ENCODE results near the gene SRP19. TPM values are rescaled to one million over a fixed set of nuclear protein-coding genes. Genes with fewer than 3 reads are reported as not detected.

Gene SRP19
- total and polyA plus RNA-seq, 2 of the 8 experiments (the other 6 are each of a cell fraction or from before 2014, with no cell fraction given) = 27.5 to 79.9 TPM

GRCh38 chr5:112854651-112855050, 6.4 kb upstream of the SRP19 start:
- Histone ChIP-seq H3K27ac (ENCODE audit: low read depth, low read length) (no peak overlapping the region), H3K14ac (ENCODE audit: insufficient read length) (no peak overlapping the region), H3K79me1 (ENCODE audit: low read depth, low read length) (no peaks in the 10 kb centered on the region), H4K8ac (ENCODE audit: extremely low read depth, insufficient read depth, low read length) (no peak overlapping the region), H3K27me3 (replicated peaks in 1 of 4; ENCODE audit: control insufficient read depth in 3 of 4, extremely low read depth in 1 of 4, insufficient read depth in 3 of 4, low read length in 3 of 4) (no peaks in the 10 kb centered on the region; a peak in 2 of 7 replicates), H3K23me2 (ENCODE audit: low read depth, low read length) (no peaks in the 10 kb centered on the region), H3K4ac (replicated peaks; ENCODE audit: insufficient read length, low read depth, low read length) (no peak overlapping the region), H2BK12ac (ENCODE audit: low read depth, low read length) (no peak overlapping the region), H3K9ac (replicated peaks in 1 of 4; ENCODE audit: extremely low read depth in 1 of 4, low read depth in 3 of 4, low read length in 3 of 4) (no peak overlapping the region), H3K4me2 (ENCODE audit: insufficient read depth in 1 of 2, low read depth in 2 of 2, low read length in 2 of 2) (no peak overlapping the region), H3K9me3 (ENCODE audit: insufficient read depth in 2 of 2, low read depth in 1 of 2, low read length in 1 of 2) (no peaks in the 10 kb centered on the region), H3K4me1 (replicated peaks in 1 of 4; ENCODE audit: control insufficient read depth in 3 of 4, insufficient read depth in 4 of 4, low read length in 3 of 4) (no peaks in the 10 kb centered on the region), H3K23ac (ENCODE audit: insufficient read length) (no peak overlapping the region), H2BK120ac (replicated peaks; ENCODE audit: low read depth, low read length) (no peak overlapping the region), H2AK5ac (ENCODE audit: low read depth, low read length) (no peak overlapping the region), H3K18ac (ENCODE audit: extremely low read depth, low read length) (no peak overlapping the region), H2BK15ac (ENCODE audit: low read length) (no peak overlapping the region), H2AFZ (ENCODE audit: low read length) (no peak overlapping the region), H2BK5ac (ENCODE audit: low read depth, low read length) (no peak overlapping the region), H3K79me2 (ENCODE audit: control insufficient read depth in 1 of 2, insufficient read depth in 2 of 2, low read length in 2 of 2) (no peaks in the 10 kb centered on the region), H2BK20ac (ENCODE audit: low read length) (no peak overlapping the region), H4K5ac (ENCODE audit: insufficient read length, low read depth, low read length) (no peak overlapping the region), H3K56ac (replicated peaks; ENCODE audit: insufficient read length, low read depth, low read length) (no peak overlapping the region), H3K36me3 (ENCODE audit: control insufficient read depth in 2 of 4, insufficient read depth in 4 of 4, low read length in 3 of 4) (no peaks in the 10 kb centered on the region), H4K91ac (replicated peaks; ENCODE audit: insufficient read length, low read length) (no peak overlapping the region), H4K20me1 (replicated peaks in 1 of 2; ENCODE audit: control insufficient read depth in 1 of 2, insufficient read depth in 2 of 2, low read length in 2 of 2) (no peaks in the 10 kb centered on the region), H3K4me3 (ENCODE audit: extremely low read depth in 1 of 4, insufficient read depth in 2 of 4, low read depth in 3 of 4, low read length in 4 of 4) (no peak overlapping the region)
- DNase-seq (ENCODE audit: low read depth in 1 of 2, low spot score in 2 of 2) (no peak), FAIRE-seq (no peak)
- WGBS, 2 experiments (ENCODE audit: extremely low coverage in 1 of 2, insufficient coverage in 1 of 2, insufficient read length in 1 of 2, insufficient replicate concordance in 2 of 2, low coverage in 1 of 2, low lambda C conversion rate in 2 of 2, missing lambda C conversion rate in 1 of 2) = 72% methylated on average over 1 of the region's 1 CpG; no CpG with 5 or more reads in 1 of the 2 experiments
- CTCF ChIA-PET (ENCODE audit: partially characterized antibody) = interaction anchor here (1.1 kb wide), 1 partner anchor 163 kb away, joined by 3 read pairs; no protein-coding TSS in a partner anchor
- POLR2A ChIA-PET (ENCODE audit: partially characterized antibody) = no interaction called here
- TF ChIP-seq RAD21 (IDR thresholded peaks at IDR 0.05 in 1 of 2, conservative IDR thresholded peaks at IDR 0.05 in 1 of 2; ENCODE audit: low read depth in 2 of 2, low read length in 2 of 2) (no peak), MAX (IDR thresholded peaks at IDR 0.05) (no peak), SP2 (IDR thresholded peaks at IDR 0.05; ENCODE audit: low read length) (no peak), TEAD4 (IDR thresholded peaks at IDR 0.05; ENCODE audit: low read depth, low read length) (no peak), E2F6 (IDR thresholded peaks at IDR 0.05) (no peak), SIX5 (IDR thresholded peaks at IDR 0.05; ENCODE audit: low read depth, low read length) (no peak), SAP30 (IDR thresholded peaks at IDR 0.05; ENCODE audit: insufficient read depth, insufficient replicate concordance, low read length) (no peak), CTBP2 (IDR thresholded peaks at IDR 0.05; ENCODE audit: borderline replicate concordance, insufficient read depth, insufficient read length, low read length) (no peak), BRCA1 (IDR thresholded peaks at IDR 0.05; ENCODE audit: low read depth, low read length) (no peak), TAF7 (optimal IDR thresholded peaks at IDR 0.05; ENCODE audit: borderline replicate concordance, low read depth, low read length) (no peak), BCL11A (IDR thresholded peaks at IDR 0.05; ENCODE audit: low read depth in 2 of 2, low read length in 2 of 2) (no peak), RXRA (IDR thresholded peaks at IDR 0.05; ENCODE audit: insufficient read depth, low read depth, low read length) (no peak), SIN3A (conservative IDR thresholded peaks at IDR 0.05 in 1 of 2, IDR thresholded peaks at IDR 0.05 in 1 of 2; ENCODE audit: low read depth in 1 of 2, low read length in 2 of 2) (no peak)
